ENCODE results near the gene F10.

F10 gene

DNA sequence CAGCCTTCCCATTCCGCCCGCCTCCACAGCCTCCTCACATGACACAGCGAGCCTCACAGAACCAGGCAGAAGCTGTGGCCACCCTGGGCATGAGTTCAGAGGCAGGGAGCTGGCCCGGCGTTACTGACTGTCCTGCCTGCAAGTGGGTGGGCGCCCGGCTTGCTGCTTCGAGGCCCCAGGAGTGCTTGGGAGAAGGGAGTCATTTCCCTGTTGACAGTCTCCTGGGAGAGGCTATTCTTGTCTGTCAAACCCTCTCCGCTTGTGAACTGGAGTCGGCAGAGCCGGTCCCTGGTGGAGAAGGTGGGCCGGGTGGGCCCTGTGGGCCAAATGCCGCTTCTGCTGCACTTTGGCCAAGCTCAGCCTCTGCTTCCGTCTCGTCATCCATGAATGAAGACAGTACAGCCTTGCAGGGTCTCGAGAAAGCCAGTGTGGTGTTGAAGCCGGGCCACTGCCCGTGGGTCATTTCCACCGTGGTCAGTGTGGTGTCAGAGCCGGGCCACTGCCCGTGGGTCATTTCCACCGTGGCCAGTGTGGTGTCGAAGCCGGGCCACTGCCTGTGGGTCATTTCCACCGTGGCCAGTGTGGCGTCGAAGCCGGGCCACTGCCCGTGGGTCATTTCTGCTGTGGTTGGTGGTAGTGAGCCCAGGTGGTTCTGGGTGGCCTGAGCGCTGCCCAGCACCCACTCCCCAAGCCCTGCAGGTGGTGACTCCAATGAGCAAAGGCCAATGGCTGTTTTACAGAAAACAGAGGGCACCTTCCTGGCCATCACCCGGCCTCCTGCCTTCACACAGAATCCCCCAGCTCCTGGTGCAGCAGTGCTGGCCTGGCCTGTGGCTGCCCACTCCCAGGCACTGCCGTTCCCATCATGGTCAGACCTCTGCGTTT lies 30.5 kb upstream of the F10 start:
- Histone ChIP-seq H3K36me3 (ENCODE audit: control insufficient read depth, insufficient read depth, low read length) (no peaks in the 10 kb centered on the region), H3K4me3 (replicated peaks; ENCODE audit: low read depth, low read length) (no peak overlapping the region), H3K27me3 (replicated peaks; ENCODE audit: control insufficient read depth, insufficient read depth, low read length) (no peaks in the 10 kb centered on the region)
- DNase-seq (ENCODE audit: extremely low read depth, insufficient read length), result no peak
- no peak for TF ChIP-seq CTCF (IDR thresholded peaks at IDR 0.05; ENCODE audit: insufficient read depth, low read length, poor library complexity, severe bottlenecking)

DNA sequence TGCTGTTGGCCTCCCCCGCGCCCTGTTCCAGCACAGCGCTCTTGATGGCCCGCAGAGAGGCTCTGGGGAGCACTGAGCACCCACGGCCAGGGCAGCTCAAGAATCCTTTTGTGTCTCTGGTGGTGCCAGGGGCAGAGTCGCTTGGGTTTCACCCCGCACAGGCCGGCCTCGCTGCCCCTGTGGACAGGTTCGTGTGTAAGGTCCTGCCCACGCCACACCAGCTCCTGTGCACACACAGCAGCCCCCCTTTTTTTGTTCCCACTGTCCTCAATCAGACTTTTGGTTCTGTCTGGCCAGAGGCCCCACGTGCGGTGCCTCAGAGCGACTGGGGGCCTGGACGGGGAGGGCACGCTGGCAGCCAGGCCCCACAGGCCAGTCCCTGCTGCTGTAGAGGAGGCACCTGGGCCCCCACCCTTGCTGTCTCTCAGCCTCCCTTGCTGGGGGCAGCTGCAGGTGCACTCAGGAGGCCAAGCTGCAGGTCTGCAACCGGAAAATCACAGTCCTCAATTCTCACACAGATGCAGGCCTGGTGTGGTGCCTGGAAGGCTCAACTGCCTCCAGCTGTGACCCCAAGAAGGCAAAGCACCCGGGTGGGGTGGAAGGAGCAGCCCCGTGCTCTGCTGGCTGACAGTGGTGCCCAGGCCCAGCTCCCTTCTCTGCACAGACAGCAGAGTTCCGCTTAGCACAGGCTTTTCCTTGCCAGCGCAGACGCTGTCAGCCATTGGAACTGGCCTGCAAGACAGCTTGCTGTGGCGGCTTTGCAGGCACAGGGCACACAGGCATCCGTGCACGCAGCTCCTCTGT lies 29.6 kb upstream of the F10 start:
- Histone ChIP-seq H3K27me3 (replicated peaks; ENCODE audit: control insufficient read depth, insufficient read depth, low read length) (no peaks in the 10 kb centered on the region), H3K4me3 (replicated peaks; ENCODE audit: low read depth, low read length) (no peak overlapping the region), H3K36me3 (ENCODE audit: control insufficient read depth, insufficient read depth, low read length) (no peaks in the 10 kb centered on the region)
- TF ChIP-seq CTCF (IDR thresholded peaks at IDR 0.05; ENCODE audit: insufficient read depth, low read length, poor library complexity, severe bottlenecking), result no peak
- DNase-seq (ENCODE audit: extremely low read depth, insufficient read length), result no peak

DNA sequence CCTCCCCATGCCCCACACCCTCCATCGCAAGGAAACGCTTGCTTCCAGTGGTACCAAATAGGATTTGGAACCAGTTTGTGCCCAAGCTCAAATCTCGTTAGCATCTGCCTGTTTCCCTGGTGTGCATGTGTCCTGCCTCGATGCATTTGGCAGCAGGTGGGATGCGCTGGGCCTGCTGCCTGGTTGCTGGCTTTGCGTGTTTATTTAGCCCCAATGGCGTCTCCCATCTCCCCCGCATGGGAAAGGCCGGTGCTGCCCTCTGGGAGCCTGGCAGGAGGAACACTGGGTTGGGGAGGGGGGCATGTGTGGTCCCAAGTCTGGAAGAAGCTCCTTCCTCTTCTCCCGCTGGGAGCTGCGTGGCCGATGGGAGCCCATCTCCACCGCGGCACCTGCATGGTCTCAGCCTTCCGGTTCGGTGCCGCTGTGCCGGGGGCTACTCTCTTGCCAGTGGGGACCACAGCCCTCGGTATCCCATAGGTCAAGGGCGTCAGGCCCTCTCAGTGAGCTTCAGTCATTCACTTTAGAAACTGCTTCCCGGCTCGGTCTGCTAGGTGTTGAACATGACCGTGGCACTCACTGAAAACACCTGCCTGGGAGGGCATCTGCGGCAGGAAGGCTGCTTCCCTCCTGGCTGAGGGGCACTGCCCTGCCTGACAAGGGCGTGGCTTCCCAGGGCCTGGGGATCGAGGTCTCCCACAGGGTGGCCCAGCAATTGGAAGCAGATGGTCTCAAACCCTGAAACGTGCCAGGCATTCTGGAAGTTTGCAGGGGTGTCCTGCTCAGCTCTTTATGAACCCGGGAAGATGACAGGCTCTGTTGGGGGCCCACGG lies 28.8 kb upstream of the F10 start:
- no peak for DNase-seq (ENCODE audit: extremely low read depth, insufficient read length)
- no peak for TF ChIP-seq CTCF (IDR thresholded peaks at IDR 0.05; ENCODE audit: insufficient read depth, low read length, poor library complexity, severe bottlenecking)
- H3K27me3 ChIP-seq (replicated peaks; ENCODE audit: control insufficient read depth, insufficient read depth, low read length), result no peaks in the 10 kb centered on the region

DNA sequence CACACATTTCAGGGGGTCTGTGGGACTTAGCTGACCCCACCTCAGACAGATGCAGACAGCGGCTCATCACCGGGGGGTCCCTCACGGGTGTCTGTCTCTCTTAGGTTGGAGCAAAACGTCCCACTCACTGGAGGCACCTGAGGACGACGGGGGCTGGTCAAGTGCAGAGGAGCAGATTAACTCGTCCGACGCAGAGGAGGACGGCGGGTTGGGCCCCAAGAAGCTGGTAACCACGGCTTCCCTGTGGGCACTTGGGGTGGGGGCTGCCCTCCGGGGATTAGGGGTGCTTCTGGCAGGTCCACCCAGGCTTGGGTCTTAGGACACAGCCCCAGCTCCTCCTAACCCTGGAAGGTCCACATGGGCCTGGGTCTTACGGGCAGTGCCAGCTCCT lies 28.2 kb upstream of the F10 start:
- no peaks in the 10 kb centered on the region for H3K36me3 ChIP-seq (ENCODE audit: control insufficient read depth, insufficient read depth, low read length)
- no peak for TF ChIP-seq CTCF (IDR thresholded peaks at IDR 0.05; ENCODE audit: insufficient read depth, low read length, poor library complexity, severe bottlenecking)
- DNase-seq (ENCODE audit: extremely low read depth, insufficient read length), result no peak
- no peak overlapping the region for H3K4me3 ChIP-seq (replicated peaks; ENCODE audit: low read depth, low read length)
- no peaks in the 10 kb centered on the region for H3K27me3 ChIP-seq (replicated peaks; ENCODE audit: control insufficient read depth, insufficient read depth, low read length)

More for the DNA sequence above, 28.8 kb upstream of the F10 start:
- Histone ChIP-seq H3K36me3 (ENCODE audit: control insufficient read depth, insufficient read depth, low read length) (no peaks in the 10 kb centered on the region), H3K4me3 (replicated peaks; ENCODE audit: low read depth, low read length) (no peak overlapping the region)

DNA sequence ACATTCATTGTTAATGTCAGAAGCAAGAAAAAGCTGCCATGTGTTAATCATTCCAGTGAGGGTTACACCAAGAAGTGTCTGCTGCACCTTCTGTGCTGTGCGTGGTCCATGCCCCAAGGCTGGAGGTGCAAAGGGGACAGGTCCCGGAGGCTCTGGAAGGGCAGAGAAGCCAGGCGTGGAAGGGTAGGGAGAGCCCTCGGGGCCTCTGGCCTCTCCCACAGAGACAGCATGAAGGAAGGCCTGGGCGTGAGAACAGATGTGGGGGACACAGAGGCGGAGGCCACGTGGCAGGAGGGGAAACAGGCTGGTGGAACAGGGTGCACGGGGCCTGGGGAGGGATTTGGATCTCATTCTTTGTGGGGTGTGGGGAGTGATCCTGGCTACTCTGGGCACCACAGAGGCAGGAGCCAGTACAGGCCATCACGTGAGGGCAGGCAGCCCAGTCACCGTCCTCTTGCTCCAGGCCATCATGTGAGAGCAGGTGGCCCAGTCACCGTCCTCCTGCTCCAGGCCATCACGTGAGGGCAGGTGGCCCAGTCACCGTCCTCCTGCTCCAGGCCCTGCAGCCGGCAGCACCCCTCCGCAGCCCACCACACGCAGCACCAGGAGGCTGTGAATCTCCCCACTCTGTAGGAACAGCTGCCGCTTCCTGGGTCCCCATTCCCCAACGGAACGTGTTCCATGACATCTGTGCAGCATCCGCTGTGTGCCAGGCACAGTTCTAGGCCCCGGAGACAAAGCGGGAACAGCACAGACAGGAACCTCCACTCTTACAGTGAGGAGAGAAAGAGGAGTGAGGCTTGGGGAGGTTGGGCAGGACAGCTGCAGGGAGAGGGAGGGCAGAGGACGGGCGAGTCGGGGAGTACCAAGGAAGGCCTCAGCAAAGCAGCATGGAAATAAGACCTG lies 27.2 kb upstream of the F10 start:
- Histone ChIP-seq H3K27me3 (replicated peaks; ENCODE audit: control insufficient read depth, insufficient read depth, low read length) (no peaks in the 10 kb centered on the region), H3K36me3 (ENCODE audit: control insufficient read depth, insufficient read depth, low read length) (no peaks in the 10 kb centered on the region), H3K4me3 (replicated peaks; ENCODE audit: low read depth, low read length) (no peak overlapping the region)
- no peak for DNase-seq (ENCODE audit: extremely low read depth, insufficient read length)
- no peak for TF ChIP-seq CTCF (IDR thresholded peaks at IDR 0.05; ENCODE audit: insufficient read depth, low read length, poor library complexity, severe bottlenecking)

Measured in GM06990 (cell line).